Right lobe of liver (tissue), 4 donors: ENCODE data around the gene LRRC31.

Source experiments
- CTCF ChIP-seq, 4 donors: fragments of 200-600 bp in 3 of 4; fragments of 450-650 bp in 1 of 4; IDR thresholded peaks; one replicate each; pipeline versions ENCODE4 v1.5.1 to v1.8.0; 2016 to 2022; ENCODE audit warnings: antibody characterized with exemption in 4 of 4, mild to moderate bottlenecking in 2 of 4
- POLR2A ChIP-seq: fragments of 450-650 bp; IDR thresholded peaks from one replicate; pipeline ENCODE4 v1.6.1; 2017; ENCODE audit warnings: antibody characterized with exemption, mild to moderate bottlenecking
- donor health status: DM: no; HTN: no; CAD: no.
- donor health status: DM: no; HTN: no; CAD: no.
- donor health status: DM: no; HTN: yes; CAD: no.

- no peak for TF ChIP-seq CTCF (IDR thresholded peaks at IDR 0.05)
- TF ChIP-seq POLR2A, result no peak
Observed at GRCh38 chr3:169848741-169849140, 21.0 kb downstream of the LRRC31 start.
